SIG-M5 (cell line): Measurements from ENCODE around the gene GRID1.

ENCODE experiments used
- DNase-seq: peaks from one replicate; lab custom pipeline; 2025; lab: John Stamatoyannopoulos, UW

The GRID1 gene

GRCh38 chr10:86368987-86369386 is 2.4 kb upstream of the GRID1 start:
- no peak for DNase-seq

- DNase-seq, result no peak
These were observed 1.5 kb upstream of the GRID1 start for GRCh38 chr10:86368046-86368445.

GRCh38 chr10:86367152-86367951 is 757 bp upstream of the GRID1 start:
- no peak for DNase-seq

- no peak for DNase-seq
These were observed 232 bp upstream of the GRID1 start for GRCh38 chr10:86366902-86367151.

- DNase-seq, result no peak
These were observed 1.1 kb downstream of the GRID1 start for GRCh38 chr10:86365346-86366032.

GRCh38 chr10:86364491-86365345 is 1.9 kb downstream of the GRID1 start:
- no peak for DNase-seq

GRCh38 chr10:86363833-86364490 is 2.6 kb downstream of the GRID1 start:
- no peak for DNase-seq

- no peak for DNase-seq
These were observed 3.3 kb downstream of the GRID1 start for GRCh38 chr10:86363184-86363832.

GRCh38 chr10:86362586-86363183 is 3.9 kb downstream of the GRID1 start:
- no peak for DNase-seq

GRCh38 chr10:86362129-86362527 is 4.5 kb downstream of the GRID1 start:
- DNase-seq, result no peak

- no peak for DNase-seq
These were observed 5.2 kb downstream of the GRID1 start for GRCh38 chr10:86361156-86362128.

- no peak for DNase-seq
These were observed 5.9 kb downstream of the GRID1 start for GRCh38 chr10:86360657-86361056.

- no peak for DNase-seq
These were observed 6.6 kb downstream of the GRID1 start for GRCh38 chr10:86359954-86360353.

GRCh38 chr10:86359111-86359510 is 7.5 kb downstream of the GRID1 start:
- no peak for DNase-seq

GRCh38 chr10:86357676-86358075 is 8.9 kb downstream of the GRID1 start:
- no peak for DNase-seq

- DNase-seq, result no peak
These were observed 9.6 kb downstream of the GRID1 start for GRCh38 chr10:86357041-86357440.

- DNase-seq, result no peak
These were observed 10.3 kb downstream of the GRID1 start for GRCh38 chr10:86356296-86356695.

GRCh38 chr10:86355571-86356038 is 11.0 kb downstream of the GRID1 start:
- no peak for DNase-seq

- DNase-seq, result no peak
These were observed 11.6 kb downstream of the GRID1 start for GRCh38 chr10:86354761-86355540.
